IMR-90 (cell line): Measurements from ENCODE around the gene PLXNC1. TPM values are rescaled to one million over a fixed set of nuclear protein-coding genes. Genes with fewer than 3 reads are reported as not detected.

Experiments used
- ATAC-seq: fragments of 200-7000 bp; cut with Tn5 transposase; 2 replicates; pipeline ENCODE4 v1.9.1; 2020; ENCODE audit warnings: low read depth, mild to moderate bottlenecking, moderate library complexity
- BruUV-seq: library from RNA; stranded (reverse); fragments of 400-500 nt; replicated peaks from 2 replicates; lab custom pipeline; 2021; lab: Mats Ljungman, UMichigan
- CTCF ChIA-PET: fragments of 300-600 bp; formaldehyde crosslinking; extraction: SDS; loops from one replicate; lab custom pipeline; 2021; ENCODE audit warnings: antibody characterized with exemption; lab: Yijun Ruan, JAX
- POLR2A ChIA-PET: fragments of 300-600 bp; sonication (Branson Sonifier 250); formaldehyde crosslinking; loops from one replicate; lab custom pipeline; 2022; ENCODE audit warnings: antibody characterized with exemption; ENCODE audit not compliant: unreplicated experiment; lab: Charles Lee
- DNase-seq: peaks from one replicate; pipeline ENCODE4 v3.0.0; 2013
- H2AFZ ChIP-seq: replicated peaks from 2 replicates; pipeline ENCODE3; 2013; ENCODE audit warnings: low read length, mild to moderate bottlenecking; ENCODE audit not compliant: poor library complexity
- H2AK5ac ChIP-seq: 2 replicates; pipeline ENCODE4 v1.6.1; 2013; ENCODE audit warnings: low read depth, low read length, inconsistent platforms
- H2AK9ac ChIP-seq: replicated peaks from 2 replicates; pipeline ENCODE3; 2013; ENCODE audit warnings: mild to moderate bottlenecking, low read depth, low read length, moderate library complexity; ENCODE audit not compliant: poor library complexity
- H2BK120ac ChIP-seq: 2 replicates; pipeline ENCODE4 v1.6.1; 2013; ENCODE audit warnings: low read depth, low read length, inconsistent platforms
- H2BK15ac ChIP-seq: 3 replicates; pipeline ENCODE4 v1.6.1; 2013; ENCODE audit warnings: low read depth, low read length, inconsistent platforms
- H2BK20ac ChIP-seq: 2 replicates; pipeline ENCODE4 v1.6.1; 2013; ENCODE audit warnings: low read depth, mild to moderate bottlenecking, inconsistent platforms, low read length, moderate library complexity
- H2BK5ac ChIP-seq: 2 replicates; pipeline ENCODE4 v1.6.1; 2013; ENCODE audit warnings: mild to moderate bottlenecking, low read depth, low read length, inconsistent platforms; ENCODE audit not compliant: poor library complexity, severe bottlenecking
- H3K14ac ChIP-seq: replicated peaks from 2 replicates; pipeline ENCODE4 v1.6.1; 2013; ENCODE audit warnings: low read depth, low read length, inconsistent platforms
- H3K18ac ChIP-seq: 2 replicates; pipeline ENCODE4 v1.6.1; 2013; ENCODE audit warnings: low read depth, low read length, control low read depth
- H3K23ac ChIP-seq: 2 replicates; pipeline ENCODE4 v1.6.1; 2013; ENCODE audit warnings: low read depth, low read length, inconsistent platforms
- H3K27ac ChIP-seq: 2 replicates; pipeline ENCODE4 v1.5.1; 2013; ENCODE audit warnings: mild to moderate bottlenecking, control low read depth, low read length; ENCODE audit not compliant: insufficient read depth
- H3K27me3 ChIP-seq: 2 replicates; pipeline ENCODE4 v1.6.1; 2013; ENCODE audit warnings: low read length; ENCODE audit not compliant: control insufficient read depth, insufficient read depth
- H3K36me3 ChIP-seq: 2 replicates; pipeline ENCODE4 v1.6.1; 2013; ENCODE audit warnings: low read length, mixed read lengths; ENCODE audit not compliant: control insufficient read depth, insufficient read depth
- H3K4ac ChIP-seq: 2 replicates; pipeline ENCODE4 v1.6.1; 2013; ENCODE audit warnings: low read depth, low read length, inconsistent platforms
- H3K4me1 ChIP-seq: 2 replicates; pipeline ENCODE4 v1.6.1; 2013; ENCODE audit warnings: low read length, mixed read lengths; ENCODE audit not compliant: control insufficient read depth, insufficient read depth
- H3K4me2 ChIP-seq: 2 replicates; pipeline ENCODE4 v1.6.1; 2013; ENCODE audit warnings: low read depth, mild to moderate bottlenecking, control low read depth, low read length, moderate library complexity
- H3K4me3 ChIP-seq: 2 replicates; pipeline ENCODE4 v1.5.1; 2013; ENCODE audit warnings: low read depth, mild to moderate bottlenecking, control low read depth, low read length, moderate library complexity; ENCODE audit not compliant: insufficient read depth
- H3K56ac ChIP-seq: 2 replicates; pipeline ENCODE4 v1.6.1; 2013; ENCODE audit warnings: low read length, inconsistent platforms; ENCODE audit not compliant: insufficient read depth; ENCODE audit errors: extremely low read depth
- H3K79me1 ChIP-seq, 2 experiments: 2 replicates each; pipeline ENCODE4 v1.6.1; 2013; ENCODE audit warnings: low read length in 2 of 2, inconsistent platforms in 1 of 2, low read depth in 1 of 2
- H3K9ac ChIP-seq: 2 replicates; pipeline ENCODE4 v1.6.1; 2013; ENCODE audit warnings: low read depth, low read length, control low read depth
- H3K9me1 ChIP-seq: 2 replicates; pipeline ENCODE4 v1.6.1; 2013; ENCODE audit warnings: low read length, inconsistent platforms; ENCODE audit not compliant: insufficient read depth
- H3K9me3 ChIP-seq: 2 replicates; pipeline ENCODE4 v1.6.1; 2013; ENCODE audit warnings: low read length; ENCODE audit not compliant: control insufficient read depth, insufficient read depth
- H4K20me1 ChIP-seq: 2 replicates; pipeline ENCODE4 v1.6.1; 2013; ENCODE audit warnings: low read length, inconsistent platforms; ENCODE audit not compliant: insufficient read depth
- H4K5ac ChIP-seq: 2 replicates; pipeline ENCODE4 v1.6.1; 2013; ENCODE audit warnings: mild to moderate bottlenecking, low read depth, low read length, control low read depth
- H4K8ac ChIP-seq, 2 experiments: 2 replicates each; pipeline ENCODE4 v1.6.1; 2013; ENCODE audit warnings: low read depth in 2 of 2, low read length in 2 of 2, control low read depth in 1 of 2, inconsistent platforms in 1 of 2
- H4K91ac ChIP-seq: 2 replicates; pipeline ENCODE4 v1.6.1; 2013; ENCODE audit warnings: low read depth, low read length, inconsistent platforms; ENCODE audit not compliant: insufficient read depth
- CEBPB ChIP-seq: IDR thresholded peaks from 2 replicates; pipeline ENCODE4 v1.6.1; 2012; ENCODE audit warnings: low read depth, low read length, improper control_type of control experiment
- CTCF ChIP-seq: conservative IDR thresholded peaks from 2 replicates; pipeline ENCODE4 v1.5.1; 2012; ENCODE audit warnings: mild to moderate bottlenecking, low read depth, low read length, improper control_type of control experiment
- FOS ChIP-seq: fragments of 150-350 bp; IDR thresholded peaks from 2 replicates; pipeline ENCODE4 v1.6.1; 2016; ENCODE audit warnings: low read depth, low read length
- MAFK ChIP-seq: IDR thresholded peaks from 2 replicates; pipeline ENCODE4 v1.6.1; 2012; ENCODE audit warnings: low read depth, low read length, improper control_type of control experiment
- MXI1 ChIP-seq: IDR thresholded peaks from 2 replicates; pipeline ENCODE4 v1.6.1; 2012; ENCODE audit warnings: low read depth, mild to moderate bottlenecking, low read length, moderate library complexity, borderline replicate concordance
- NFE2L2 ChIP-seq: fragments of 150-350 bp; IDR thresholded peaks from 2 replicates; pipeline ENCODE4 v1.6.1; 2016; ENCODE audit warnings: low read depth, mild to moderate bottlenecking, low read length
- POLR2A ChIP-seq: IDR thresholded peaks from 2 replicates; pipeline ENCODE4 v1.6.1; 2012; ENCODE audit warnings: mild to moderate bottlenecking, low read depth, low read length
- RAD21 ChIP-seq: IDR thresholded peaks from 2 replicates; pipeline ENCODE4 v1.6.1; 2012; ENCODE audit warnings: low read length, improper control_type of control experiment
- SMC3 ChIP-seq: fragments of 150-350 bp; IDR thresholded peaks from 2 replicates; pipeline ENCODE4 v1.6.1; 2016; ENCODE audit warnings: low read depth, mild to moderate bottlenecking, antibody characterized with exemption, low read length, moderate library complexity
- WGBS, 2 experiments: methylation state at CpG; one replicate each; pipeline versions ENCODE4 v1.1.5 to v1.1.7; 2013; ENCODE audit warnings: missing lambda C conversion rate in 2 of 2; ENCODE audit not compliant: insufficient read length in 1 of 2; ENCODE audit errors: extremely low coverage in 2 of 2; 5-methylcytosine and 5-hydroxymethylcytosine counted together
- dilution Hi-C: fragments of 300-500 bp; cut with HindIII; formaldehyde crosslinking; loops from one replicate; pipeline ENCODE4 v1.14.3; 2018; ENCODE audit warnings: low sequenced_read_pairs; ENCODE audit not compliant: unreplicated experiment
- in situ Hi-C: fragments of 300-500 bp; cut with MboI; formaldehyde crosslinking; loops from 3 replicates; pipeline ENCODE4 v1.14.3; 2019; ENCODE audit warnings: low sequenced_read_pairs, inconsistent platforms, mixed read lengths
- intact Hi-C: fragments of 100-400 bp; cut with micrococcal nuclease; formaldehyde crosslinking; loops from 2 replicates; pipeline ENCODE4 v1.10.0; 2022
- polyA plus RNA-seq, 3 experiments: library from polyadenylated mRNA; depleted of rRNA; stranded (reverse); fragments of >200 nt; gene quantifications; 2 replicates each; pipeline ENCODE4 v1.2.3, GENCODE V29; 2012; ENCODE audit warnings: low replicate concordance in 1 of 3
- total RNA-seq: library from RNA; depleted of rRNA; stranded (reverse); fragments of >200 nt; gene quantifications from 2 replicates; pipeline ENCODE4 v1.2.3, GENCODE V29; 2012

The PLXNC1 gene
- total and polyA plus RNA-seq, 2 of the 4 experiments (the other 2 are of a cell fraction) = 1.0 to 1.6 TPM

DNA sequence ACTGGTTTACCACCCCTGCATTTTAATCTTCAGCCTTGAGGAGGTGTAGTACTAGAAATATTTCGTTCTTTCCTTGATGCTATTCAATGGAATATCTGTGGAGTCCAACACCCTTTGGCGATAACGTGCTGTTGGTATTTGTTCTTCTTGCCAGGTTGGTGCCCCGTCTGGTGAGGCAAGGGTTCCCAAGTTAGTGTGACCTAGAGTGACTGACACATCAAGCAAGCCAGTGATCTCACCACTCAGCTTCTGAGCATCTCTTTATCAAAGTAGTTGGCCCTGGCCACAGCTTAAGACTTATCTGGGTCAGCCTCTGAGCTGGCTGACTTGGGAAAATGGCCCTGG lies 60.2 kb downstream of the PLXNC1 start:
- H4K5ac ChIP-seq = no peak overlapping the region
- H4K91ac ChIP-seq = no peak overlapping the region
- CTCF ChIA-PET = no interaction called here
- H3K27me3 ChIP-seq = peaks cover 11% of the 10 kb centered on the region
- no peak overlapping the region for H2AK5ac ChIP-seq
- H3K9me1 ChIP-seq = no peaks in the 10 kb centered on the region
- no peaks in the 10 kb centered on the region for H4K20me1 ChIP-seq
- H3K9ac ChIP-seq = no peak overlapping the region
- DNase-seq (no peak), ATAC-seq (no peak)
- no peak overlapping the region for H2AK9ac ChIP-seq
- in situ Hi-C loops = no loop called here
- no peak overlapping the region for H2AFZ ChIP-seq
- dilution Hi-C loops = no loop called here
- H2BK120ac ChIP-seq = no peak overlapping the region
- H3K4ac ChIP-seq = no peak overlapping the region
- H3K36me3 ChIP-seq = no peaks in the 10 kb centered on the region
- no CpG with 5 or more reads among the region's 4 CpGs for WGBS, 2 experiments
- no peak overlapping the region for H3K14ac ChIP-seq
- H4K8ac ChIP-seq = no peak overlapping the region
- H3K4me1 ChIP-seq = no peaks in the 10 kb centered on the region
- intact Hi-C loops = no loop called here
- H3K79me1 ChIP-seq = no peaks in the 10 kb centered on the region
- no peak overlapping the region for H2BK15ac ChIP-seq
- no peak overlapping the region for H3K4me3 ChIP-seq
- H3K4me2 ChIP-seq = no peak overlapping the region
- H3K27ac ChIP-seq = no peak overlapping the region
- BruUV-seq = no TSS peak
- no peaks in the 10 kb centered on the region for H3K9me3 ChIP-seq
- TF ChIP-seq SMC3 = no peak
- TF ChIP-seq RAD21 = no peak
- no peak for TF ChIP-seq CEBPB
- no peak for TF ChIP-seq FOS
- TF ChIP-seq POLR2A = no peak
- TF ChIP-seq MAFK = no peak
- no peak for TF ChIP-seq NFE2L2
- no peak for TF ChIP-seq MXI1
- TF ChIP-seq CTCF = no peak
- no peak overlapping the region for H2BK20ac ChIP-seq
- no peak overlapping the region for H3K56ac ChIP-seq
- H2BK5ac ChIP-seq = no peak overlapping the region
- no peak overlapping the region for H3K18ac ChIP-seq
- POLR2A ChIA-PET = no interaction called here
- no peak overlapping the region for H3K23ac ChIP-seq
